Adrenal gland (tissue), 12 donors: ENCODE measurements around the gene GOLT1B. TPM values are rescaled to one million over a fixed set of nuclear protein-coding genes. Genes with fewer than 3 reads are reported as not detected.

Experiments used
- DNase-seq, 7 donors: peaks; one replicate each; pipeline ENCODE4 v3.0.0-alpha.2; 2019 to 2020
- H3K27ac ChIP-seq, 5 donors: fragments of 200-600 bp; sonication (generic) in 4 of 5; 1 replicate in 3 of 5; 2 replicates in 2 of 5; pipeline versions ENCODE4 v1.5.1 to v1.8.0; 2016 to 2020; ENCODE audit warnings: mild to moderate bottlenecking in 1 of 5
- H3K27me3 ChIP-seq: fragments of 200-600 bp; 2 replicates; pipeline ENCODE4 v1.8.0; 2021
- H3K36me3 ChIP-seq, 2 donors: fragments of 200-600 bp; replicated peaks in 1 of 2; 1 replicate in 1 of 2; 2 replicates in 1 of 2; pipeline versions ENCODE4 v1.5.1 to v1.8.0; 2018 to 2022
- H3K4me1 ChIP-seq, 2 donors: fragments of 200-600 bp; replicated peaks in 1 of 2; 1 replicate in 1 of 2; 2 replicates in 1 of 2; pipeline versions ENCODE4 v1.5.1 to v1.8.0; 2018 to 2021
- H3K4me3 ChIP-seq, 4 donors: fragments of 200-600 bp; sonication (generic) in 3 of 4; one replicate each; pipeline ENCODE4 v1.5.1; 2016 to 2018
- H3K9me3 ChIP-seq, 3 donors: fragments of 200-600 bp; sonication (generic) in 1 of 3; replicated peaks in 1 of 3; 1 replicate in 2 of 3; 2 replicates in 1 of 3; pipeline versions ENCODE4 v1.5.1 to v1.8.0; 2016 to 2021
- CTCF ChIP-seq, 6 experiments: fragments of 450-650 bp in 4 of 6; fragments of 200-600 bp in 2 of 6; sonication (generic) in 1 of 6; IDR thresholded peaks; 1 replicate in 5 of 6; 2 replicates in 1 of 6; pipeline versions ENCODE4 v1.5.1 to v1.8.0; 2016 to 2021; ENCODE audit warnings: antibody characterized with exemption in 6 of 6, mild to moderate bottlenecking in 2 of 6, moderate library complexity in 1 of 6
- POLR2A ChIP-seq, 2 donors: fragments of 450-650 bp; IDR thresholded peaks; one replicate each; pipeline ENCODE4 v1.6.1; 2017; ENCODE audit warnings: antibody characterized with exemption in 2 of 2, mild to moderate bottlenecking in 2 of 2, moderate library complexity in 1 of 2
- WGBS, 4 donors: extraction: QIAGEN DNeasy Blood & Tissue Kit in 2 of 4; methylation state at CpG; one replicate each; pipeline versions ENCODE4 v1.1.5 to v1.1.7; 2013 to 2017; 5-methylcytosine and 5-hydroxymethylcytosine counted together
- intact Hi-C, 2 donors: fragments of 100-400 bp; cut with DNase I; formaldehyde crosslinking; loops; one replicate each; pipeline versions ENCODE4 v1.14.1 to v1.15.0; 2022 to 2023
- polyA plus RNA-seq, 3 donors: library from polyadenylated mRNA; stranded (reverse); fragments of 200-250 nt in 2 of 3; fragments of 350-450 nt in 1 of 3; fragmentation: Illumina TruSeq in 1 of 3; extraction: RNeasy Lipid Tissue Mini Kit (QIAGEN cat#74804) in 1 of 3; gene quantifications; one replicate each; pipeline ENCODE4 v1.2.3, GENCODE V29; 2013 to 2014
- total RNA-seq, 9 donors: library from RNA; depleted of rRNA in 4 of 9; stranded (reverse); fragments of >200 nt in 4 of 9; fragments of 120-200 nt in 1 of 9; fragmentation: NEBNext Ultra II Directional in 1 of 9; extraction: Animal tissue kit (Norgen Biotek cat#: 25700) in 1 of 9; gene quantifications; one replicate each; pipeline versions ENCODE4 v1.1.0 to v1.2.4, GENCODE V29; 2013 to 2023
- donor health status: healthy with polysubstance abuse.
- donor health status: Bipolar disorder and iron deficiency.
- donor health status: DM: yes; HTN: yes; CAD: no.
- donor health status: DM: no; HTN: no; CAD: no.
- donor health status: DM: no; HTN: no; CAD: no.
- donor health status: DM: yes; HTN: yes; CAD: no.

The GOLT1B gene
- total and polyA plus RNA-seq, 12 donors, result 12.9 to 75.1 (median 35.2) TPM

- TF ChIP-seq CTCF (IDR thresholded peaks at IDR 0.05) (no peak), POLR2A (IDR thresholded peaks at IDR 0.05) (no peak)
- Histone ChIP-seq H3K27ac (no peak overlapping the region), H3K9me3 (no peaks in the 10 kb centered on the region), H3K4me3 (no peak overlapping the region), H3K36me3 (peaks cover 0 to 59% of the 10 kb centered on the region in 2 donors), H3K4me1 (no peaks in the 10 kb centered on the region), H3K27me3 (no peaks in the 10 kb centered on the region)
- DNase-seq, result no peak
- intact Hi-C loops, result no loop called here
- 68 to 97% (median 90%) methylated on average over 3 of the region's 3 CpGs for WGBS, 4 donors
These were observed 24.6 kb upstream of the GOLT1B start for GRCh38 chr12:21476949-21477348.

GRCh38 chr12:21478756-21479455 is 22.7 kb upstream of the GOLT1B start:
- peaks cover 0 to 53% of the 10 kb centered on the region in 2 donors for H3K36me3 ChIP-seq
- intact Hi-C loops, result no loop called here
- TF ChIP-seq CTCF (IDR thresholded peaks at IDR 0.05) (no peak), POLR2A (IDR thresholded peaks at IDR 0.05) (no peak)
- 83 to 90% (median 86%) methylated on average over 10 of the region's 10 CpGs for WGBS, 4 donors
- no peak overlapping the region for H3K4me3 ChIP-seq
- H3K4me1 ChIP-seq, result no peaks in the 10 kb centered on the region
- H3K9me3 ChIP-seq, result no peaks in the 10 kb centered on the region
- no peak for DNase-seq
- no peak overlapping the region for H3K27ac ChIP-seq
- no peaks in the 10 kb centered on the region for H3K27me3 ChIP-seq

GRCh38 chr12:21483531-21483930 is 18.1 kb upstream of the GOLT1B start:
- WGBS, 4 donors, result 85 to 92% (median 89%) methylated on average over 3 of the region's 3 CpGs
- DNase-seq, result no peak
- Histone ChIP-seq H3K4me1 (no peaks in the 10 kb centered on the region), H3K27ac (no peak overlapping the region), H3K4me3 (no peak overlapping the region), H3K9me3 (no peaks in the 10 kb centered on the region), H3K36me3 (peaks cover 0 to 27% of the 10 kb centered on the region in 2 donors), H3K27me3 (no peaks in the 10 kb centered on the region)
- TF ChIP-seq POLR2A (IDR thresholded peaks at IDR 0.05) (no peak), CTCF (IDR thresholded peaks at IDR 0.05) (no peak)
- intact Hi-C loops, result no loop called here

GRCh38 chr12:21485998-21486397 is 15.6 kb upstream of the GOLT1B start:
- Histone ChIP-seq H3K36me3 (peaks cover 0 to 42% of the 10 kb centered on the region in 2 donors), H3K9me3 (no peaks in the 10 kb centered on the region), H3K4me1 (no peaks in the 10 kb centered on the region), H3K27ac (no peak overlapping the region), H3K27me3 (no peaks in the 10 kb centered on the region), H3K4me3 (no peak overlapping the region)
- no peak for DNase-seq
- intact Hi-C loops, result no loop called here
- no peak for TF ChIP-seq POLR2A (IDR thresholded peaks at IDR 0.05)
- TF ChIP-seq CTCF (IDR thresholded peaks at IDR 0.05), result no peak
